H1 (cell line): ENCODE results near the gene ENKD1. TPM values are rescaled to one million over a fixed set of nuclear protein-coding genes. Genes with fewer than 3 reads are reported as not detected.
A peak's percentile ranks its signal among the peaks of the same experiment; 100 is the strongest.

Experiments used
- CTCF ChIA-PET: fragments of 300-600 bp; sonication (Branson Sonifier 250); formaldehyde crosslinking; loops from one replicate; lab custom pipeline; 2021; ENCODE audit not compliant: partially characterized antibody; lab: Charles Lee
- POLR2A ChIA-PET: fragments of 300-600 bp; sonication (Branson Sonifier 250); formaldehyde crosslinking; loops from one replicate; lab custom pipeline; 2021; ENCODE audit warnings: inconsistent platforms; ENCODE audit not compliant: partially characterized antibody; lab: Charles Lee
- DNase-seq, 2 experiments: peaks; one replicate each; pipeline versions ENCODE4 v3.0.0 to v3.0.0-alpha.2; 2010 to 2022; ENCODE audit warnings: low spot score in 2 of 2, low read depth in 1 of 2, mixed read lengths in 1 of 2
- FAIRE-seq: peaks from 2 replicates; lab custom pipeline; 2011; peaks lifted over from hg19 to GRCh38; lab: Jason Lieb, UNC
- H2AFZ ChIP-seq: 2 replicates; pipeline ENCODE4 v1.8.1; 2012; ENCODE audit warnings: low read length, inconsistent platforms
- H2AK5ac ChIP-seq: 2 replicates; pipeline ENCODE4 v1.6.1; 2013; ENCODE audit warnings: low read depth, low read length
- H2BK120ac ChIP-seq: replicated peaks from 2 replicates; pipeline ENCODE3; 2013; ENCODE audit warnings: low read depth, low read length, inconsistent platforms
- H2BK12ac ChIP-seq: 2 replicates; pipeline ENCODE4 v1.6.1; 2013; ENCODE audit warnings: low read depth, low read length
- H2BK15ac ChIP-seq: 2 replicates; pipeline ENCODE4 v1.6.1; 2013; ENCODE audit warnings: low read length
- H2BK20ac ChIP-seq: 2 replicates; pipeline ENCODE4 v1.6.1; 2013; ENCODE audit warnings: low read length
- H2BK5ac ChIP-seq: 2 replicates; pipeline ENCODE4 v1.6.1; 2013; ENCODE audit warnings: low read depth, low read length
- H3K14ac ChIP-seq: 2 replicates; pipeline ENCODE4 v1.6.1; 2013; ENCODE audit warnings: inconsistent platforms; ENCODE audit not compliant: insufficient read length
- H3K18ac ChIP-seq: 2 replicates; pipeline ENCODE4 v1.6.1; 2013; ENCODE audit warnings: low read length; ENCODE audit errors: extremely low read depth
- H3K23ac ChIP-seq: 2 replicates; pipeline ENCODE4 v1.6.1; 2013; ENCODE audit warnings: inconsistent platforms; ENCODE audit not compliant: insufficient read length
- H3K23me2 ChIP-seq: 2 replicates; pipeline ENCODE4 v1.6.1; 2013; ENCODE audit warnings: low read depth, low read length
- H3K27ac ChIP-seq: 2 replicates; pipeline ENCODE4 v1.6.1; 2011; ENCODE audit warnings: low read depth, low read length, inconsistent platforms
- H3K27me3 ChIP-seq, 4 experiments: replicated peaks in 1 of 4; 1 replicate in 1 of 4; 2 replicates in 3 of 4; pipeline versions ENCODE4 v1.6.1 to v1.8.1; 2011 to 2013; ENCODE audit warnings: low read length in 3 of 4, mild to moderate bottlenecking in 3 of 4, inconsistent platforms in 2 of 4, mixed read lengths in 2 of 4, moderate library complexity in 1 of 4; ENCODE audit not compliant: control insufficient read depth in 3 of 4, insufficient read depth in 3 of 4; ENCODE audit errors: extremely low read depth in 1 of 4
- H3K36me3 ChIP-seq, 4 experiments: 2 replicates each; pipeline versions ENCODE4 v1.6.1 to v1.8.1; 2011 to 2013; ENCODE audit warnings: mild to moderate bottlenecking in 4 of 4, low read length in 3 of 4, moderate library complexity in 2 of 4, control low read depth in 1 of 4, inconsistent platforms in 1 of 4; ENCODE audit not compliant: insufficient read depth in 4 of 4, control insufficient read depth in 2 of 4
- H3K4ac ChIP-seq: replicated peaks from 2 replicates; pipeline ENCODE3; 2013; ENCODE audit warnings: low read length, low read depth, mixed read lengths, inconsistent platforms; ENCODE audit not compliant: insufficient read length
- H3K4me1 ChIP-seq, 4 experiments: replicated peaks in 1 of 4; 1 replicate in 1 of 4; 2 replicates in 3 of 4; pipeline versions ENCODE4 v1.6.1 to v1.8.1; 2011 to 2013; ENCODE audit warnings: low read length in 3 of 4, inconsistent platforms in 2 of 4, mixed read lengths in 1 of 4; ENCODE audit not compliant: insufficient read depth in 4 of 4, control insufficient read depth in 3 of 4
- H3K4me2 ChIP-seq, 2 experiments: 2 replicates each; pipeline versions ENCODE4 v1.6.1 to v1.8.1; 2011 to 2013; ENCODE audit warnings: low read depth in 2 of 2, low read length in 2 of 2, control low read depth in 1 of 2, inconsistent platforms in 1 of 2, mild to moderate bottlenecking in 1 of 2; ENCODE audit not compliant: insufficient read depth in 1 of 2
- H3K4me3 ChIP-seq, 4 experiments: fragments of 200-600, 300-600 bp in 1 of 4; sonication (generic), shearing (Covaris generic), sonication (Bioruptor Twin) in 1 of 4; 2 replicates each; pipeline versions ENCODE4 v1.5.1 to v1.8.1; 2011 to 2016; ENCODE audit warnings: low read length in 4 of 4, low read depth in 3 of 4, control low read depth in 2 of 4, inconsistent platforms in 2 of 4, mild to moderate bottlenecking in 2 of 4, mixed read lengths in 1 of 4, moderate library complexity in 1 of 4; ENCODE audit not compliant: insufficient read depth in 2 of 4; ENCODE audit errors: extremely low read depth in 1 of 4
- H3K56ac ChIP-seq: replicated peaks from 2 replicates; pipeline ENCODE3; 2013; ENCODE audit warnings: low read depth, mild to moderate bottlenecking, mixed read lengths, low read length, inconsistent platforms; ENCODE audit not compliant: insufficient read length
- H3K79me1 ChIP-seq: 2 replicates; pipeline ENCODE4 v1.6.1; 2013; ENCODE audit warnings: low read depth, low read length, control low read depth
- H3K79me2 ChIP-seq, 2 experiments: 2 replicates each; pipeline versions ENCODE4 v1.6.1 to v1.8.1; 2012 to 2013; ENCODE audit warnings: low read length in 2 of 2, mild to moderate bottlenecking in 2 of 2, inconsistent platforms in 1 of 2; ENCODE audit not compliant: insufficient read depth in 2 of 2, control insufficient read depth in 1 of 2
- H3K9ac ChIP-seq, 4 experiments: replicated peaks in 1 of 4; 1 replicate in 1 of 4; 2 replicates in 3 of 4; pipeline versions ENCODE4 v1.6.1 to v1.8.1; 2011 to 2013; ENCODE audit warnings: low read depth in 3 of 4, low read length in 3 of 4, control low read depth in 2 of 4, mild to moderate bottlenecking in 2 of 4, moderate library complexity in 2 of 4, inconsistent platforms in 1 of 4; ENCODE audit errors: extremely low read depth in 1 of 4
- H3K9me3 ChIP-seq, 2 experiments: 2 replicates each; pipeline versions ENCODE4 v1.6.1 to v1.8.1; 2012 to 2013; ENCODE audit warnings: mild to moderate bottlenecking in 2 of 2, moderate library complexity in 2 of 2, control low read depth in 1 of 2, inconsistent platforms in 1 of 2, low read depth in 1 of 2, low read length in 1 of 2, mixed read lengths in 1 of 2; ENCODE audit not compliant: insufficient read depth in 2 of 2
- H4K20me1 ChIP-seq, 2 experiments: replicated peaks in 1 of 2; 2 replicates each; pipeline versions ENCODE3 to v1.8.1; 2011 to 2013; ENCODE audit warnings: inconsistent platforms in 2 of 2, low read length in 2 of 2, mild to moderate bottlenecking in 1 of 2; ENCODE audit not compliant: insufficient read depth in 2 of 2, control insufficient read depth in 1 of 2
- H4K5ac ChIP-seq: 2 replicates; pipeline ENCODE4 v1.6.1; 2013; ENCODE audit warnings: low read length, low read depth, mixed read lengths, inconsistent platforms; ENCODE audit not compliant: insufficient read length
- H4K8ac ChIP-seq: 2 replicates; pipeline ENCODE4 v1.8.0; 2013; ENCODE audit warnings: mild to moderate bottlenecking, moderate library complexity, low read length, inconsistent platforms; ENCODE audit not compliant: insufficient read depth; ENCODE audit errors: extremely low read depth
- H4K91ac ChIP-seq: replicated peaks from 2 replicates; pipeline ENCODE3; 2013; ENCODE audit warnings: low read length, mixed read lengths, inconsistent platforms; ENCODE audit not compliant: insufficient read length
- WGBS, 2 experiments: shearing (Covaris generic) in 1 of 2; methylation state at CpG; one replicate each; pipeline versions ENCODE4 v1.1.6 to v1.1.7; 2013 to 2015; ENCODE audit warnings: low lambda C conversion rate in 2 of 2, mixed read lengths in 2 of 2, inconsistent platforms in 1 of 2, low coverage in 1 of 2, missing lambda C conversion rate in 1 of 2; ENCODE audit not compliant: insufficient replicate concordance in 2 of 2, insufficient coverage in 1 of 2, insufficient read length in 1 of 2; ENCODE audit errors: extremely low coverage in 1 of 2, missing lambda C conversion rate in 1 of 2; 5-methylcytosine and 5-hydroxymethylcytosine counted together
- polyA plus RNA-seq, 7 experiments: library from polyadenylated mRNA; depleted of rRNA in 3 of 7; stranded (reverse) in 5 of 7; unstranded in 2 of 7; fragments of >200 nt in 5 of 7; fragments of 200-250 nt in 2 of 7; gene quantifications; 1 replicate in 5 of 7; 2 replicates in 1 of 7; 4 replicates in 1 of 7; pipeline versions ENCODE4 v1.2.1 to v1.2.3, GENCODE V29; 2011 to 2013; ENCODE audit warnings: missing spikeins in 2 of 7, mixed read lengths in 2 of 7
- total RNA-seq: library from RNA; stranded (reverse); fragmentation: NEBNext Ultra II Directional; extraction: Animal tissue kit (Norgen Biotek cat#: 25700); gene quantifications from 2 replicates; pipeline ENCODE4 v1.2.1, GENCODE V29; 2021
- TF ChIP-seq, protein P1 (sequence below), 3 experiments: IDR thresholded peaks; 1 replicate in 2 of 3; 2 replicates in 1 of 3; pipeline versions ENCODE4 v1.5.1 to v1.6.1; 2011; ENCODE audit warnings: low read length in 3 of 3, mild to moderate bottlenecking in 3 of 3, inconsistent platforms in 2 of 3, low read depth in 1 of 3, moderate library complexity in 1 of 3; ENCODE audit not compliant: insufficient read depth in 1 of 3; ENCODE audit errors: control extremely low read depth in 1 of 3

ENKD1 gene
- total and polyA plus RNA-seq, 2 of the 8 experiments (the other 6 are each of a cell fraction or from before 2014, with no cell fraction given), result 12.9 to 16.1 TPM

- Histone ChIP-seq H2BK15ac (no peak overlapping the region), H2AFZ (no peak overlapping the region), H4K8ac (no peak overlapping the region), H3K56ac (no peak overlapping the region), H3K9ac (no peak overlapping the region), H3K27ac (no peak overlapping the region), H3K4ac (no peak overlapping the region), H3K4me1 (peaks cover 0 to 20% (median 12%) of the 10 kb centered on the region in 4 experiments; a peak in 5 of 7 replicates), H3K4me2 (no peak overlapping the region), H3K79me1 (no peaks in the 10 kb centered on the region), H2BK20ac (no peak overlapping the region), H2BK120ac (no peak overlapping the region), H3K27me3 (peaks cover 0 to 3% (median 0%) of the 10 kb centered on the region in 4 experiments; a peak in 2 of 7 replicates), H3K36me3 (no peaks in the 10 kb centered on the region), H3K23me2 (peaks cover 11% of the 10 kb centered on the region; the same call in 1 of the 2 replicates), H3K14ac (no peak overlapping the region), H3K18ac (no peak overlapping the region), H3K9me3 (no peaks in the 10 kb centered on the region), H2BK5ac (no peak overlapping the region), H4K5ac (no peak overlapping the region), H3K4me3 (no peak overlapping the region), H3K79me2 (no peaks in the 10 kb centered on the region), H4K20me1 (peaks cover 3 to 10% of the 10 kb centered on the region in 2 experiments), H4K91ac (peak overlapping the region; percentile 47), H2BK12ac (no peak overlapping the region), H2AK5ac (no peak overlapping the region), H3K23ac (no peak overlapping the region)
- POLR2A ChIA-PET, result interaction anchor here (2.1 kb wide), 1 partner anchor 148 kb away, joined by 5 read pairs; no protein-coding TSS in a partner anchor
- CTCF ChIA-PET, result interaction anchor here (0.6 to 13.7 kb wide), 32 partner anchors 11 to 273 kb away, joined by 3 to 202 read pairs (median 4); partner anchors contain the start of genes CARMIL2 and CTRL
- FAIRE-seq (no peak), DNase-seq (no peak)
- 81% methylated on average over 6 of the region's 6 CpGs; no CpG with 5 or more reads in 1 of the 2 experiments for WGBS, 2 experiments
- TF ChIP-seq, protein P1, sequence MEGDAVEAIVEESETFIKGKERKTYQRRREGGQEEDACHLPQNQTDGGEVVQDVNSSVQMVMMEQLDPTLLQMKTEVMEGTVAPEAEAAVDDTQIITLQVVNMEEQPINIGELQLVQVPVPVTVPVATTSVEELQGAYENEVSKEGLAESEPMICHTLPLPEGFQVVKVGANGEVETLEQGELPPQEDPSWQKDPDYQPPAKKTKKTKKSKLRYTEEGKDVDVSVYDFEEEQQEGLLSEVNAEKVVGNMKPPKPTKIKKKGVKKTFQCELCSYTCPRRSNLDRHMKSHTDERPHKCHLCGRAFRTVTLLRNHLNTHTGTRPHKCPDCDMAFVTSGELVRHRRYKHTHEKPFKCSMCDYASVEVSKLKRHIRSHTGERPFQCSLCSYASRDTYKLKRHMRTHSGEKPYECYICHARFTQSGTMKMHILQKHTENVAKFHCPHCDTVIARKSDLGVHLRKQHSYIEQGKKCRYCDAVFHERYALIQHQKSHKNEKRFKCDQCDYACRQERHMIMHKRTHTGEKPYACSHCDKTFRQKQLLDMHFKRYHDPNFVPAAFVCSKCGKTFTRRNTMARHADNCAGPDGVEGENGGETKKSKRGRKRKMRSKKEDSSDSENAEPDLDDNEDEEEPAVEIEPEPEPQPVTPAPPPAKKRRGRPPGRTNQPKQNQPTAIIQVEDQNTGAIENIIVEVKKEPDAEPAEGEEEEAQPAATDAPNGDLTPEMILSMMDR (IDR thresholded peaks at IDR 0.05; ENCODE audit: control extremely low read depth in 1 of 3, insufficient read depth in 1 of 3, low read depth in 1 of 3, low read length in 3 of 3), result peak in 1 of 3 experiments; percentile 4; a peak in 1 of 4 replicates
Observed at GRCh38 chr16:67668495-67669157, 2.1 kb upstream of the ENKD1 start.
